Sigmoid colon (tissue), 7 donors: ENCODE results near the gene ARHGEF17. TPM values are rescaled to one million over a fixed set of nuclear protein-coding genes. Genes with fewer than 3 reads are reported as not detected.

Experiments used
- DNase-seq: peaks from one replicate; pipeline ENCODE4 v3.0.0-alpha.2; 2019
- H3K27ac ChIP-seq, 4 donors: fragments of 200-600 bp; sonication (generic); one replicate each; pipeline ENCODE4 v1.5.1; 2016 to 2019; ENCODE audit warnings: mild to moderate bottlenecking in 1 of 4
- H3K27me3 ChIP-seq, 3 donors: fragments of 200-600 bp; sonication (generic); one replicate each; pipeline ENCODE4 v1.5.1; 2019; ENCODE audit warnings: mild to moderate bottlenecking in 1 of 3
- H3K36me3 ChIP-seq, 4 donors: fragments of 200-600 bp; sonication (generic); one replicate each; pipeline ENCODE4 v1.5.1; 2016 to 2019
- H3K4me1 ChIP-seq, 4 donors: fragments of 200-600 bp; sonication (generic); one replicate each; pipeline ENCODE4 v1.5.1; 2017 to 2019
- H3K4me3 ChIP-seq, 4 donors: fragments of 200-600 bp; sonication (generic); one replicate each; pipeline ENCODE4 v1.5.1; 2017 to 2019; ENCODE audit warnings: mild to moderate bottlenecking in 2 of 4, moderate library complexity in 1 of 4
- H3K9me3 ChIP-seq, 4 donors: fragments of 200-600 bp in 3 of 4; sonication (generic) in 3 of 4; one replicate each; pipeline versions ENCODE4 v1.5.1 to v1.6.1; 2013 to 2019
- EP300 ChIP-seq, 4 donors: sonication (generic); formaldehyde crosslinking; IDR thresholded peaks; one replicate each; pipeline ENCODE4 v1.6.1; 2017; ENCODE audit warnings: antibody characterized with exemption in 4 of 4
- POLR2A ChIP-seq, 2 donors: fragments of 450-650 bp; IDR thresholded peaks; one replicate each; pipeline ENCODE4 v1.6.1; 2016; ENCODE audit warnings: antibody characterized with exemption in 2 of 2, mild to moderate bottlenecking in 2 of 2, moderate library complexity in 2 of 2
- POLR2AphosphoS5 ChIP-seq, 4 donors: sonication (generic); formaldehyde crosslinking; IDR thresholded peaks; one replicate each; pipeline ENCODE4 v1.6.1; 2017; ENCODE audit warnings: antibody characterized with exemption in 4 of 4
- WGBS, 2 donors: extraction: QIAGEN DNeasy Blood & Tissue Kit; methylation state at CpG; one replicate each; pipeline ENCODE4 v1.1.7; 2013; 5-methylcytosine and 5-hydroxymethylcytosine counted together
- intact Hi-C: fragments of 100-400 bp; cut with DNase I; formaldehyde crosslinking; loops from one replicate; pipeline ENCODE4 v1.15.1; 2023
- polyA plus RNA-seq, 3 donors: library from polyadenylated mRNA; stranded (reverse); fragments of 200-250 nt; gene quantifications; one replicate each; pipeline ENCODE4 v1.2.3, GENCODE V29; 2013
- total RNA-seq, 4 donors: library from RNA; depleted of rRNA; stranded (reverse); fragments of >200 nt; gene quantifications; one replicate each; pipeline ENCODE4 v1.1.0, GENCODE V29; 2016
- TF ChIP-seq, protein P1 (sequence below), 4 experiments: fragments of 450-650 bp in 3 of 4; fragments of 200-600 bp in 1 of 4; IDR thresholded peaks; one replicate each; pipeline ENCODE4 v1.5.1; 2016 to 2019; ENCODE audit warnings: antibody characterized with exemption in 4 of 4, mild to moderate bottlenecking in 3 of 4, moderate library complexity in 2 of 4
- donor health status: healthy with polysubstance abuse.
- donor health status: Bipolar disorder and iron deficiency.
- donor health status: healthy.

ARHGEF17 gene
- total and polyA plus RNA-seq, 7 donors: 1.8 to 104 (median 38.2) TPM

DNA sequence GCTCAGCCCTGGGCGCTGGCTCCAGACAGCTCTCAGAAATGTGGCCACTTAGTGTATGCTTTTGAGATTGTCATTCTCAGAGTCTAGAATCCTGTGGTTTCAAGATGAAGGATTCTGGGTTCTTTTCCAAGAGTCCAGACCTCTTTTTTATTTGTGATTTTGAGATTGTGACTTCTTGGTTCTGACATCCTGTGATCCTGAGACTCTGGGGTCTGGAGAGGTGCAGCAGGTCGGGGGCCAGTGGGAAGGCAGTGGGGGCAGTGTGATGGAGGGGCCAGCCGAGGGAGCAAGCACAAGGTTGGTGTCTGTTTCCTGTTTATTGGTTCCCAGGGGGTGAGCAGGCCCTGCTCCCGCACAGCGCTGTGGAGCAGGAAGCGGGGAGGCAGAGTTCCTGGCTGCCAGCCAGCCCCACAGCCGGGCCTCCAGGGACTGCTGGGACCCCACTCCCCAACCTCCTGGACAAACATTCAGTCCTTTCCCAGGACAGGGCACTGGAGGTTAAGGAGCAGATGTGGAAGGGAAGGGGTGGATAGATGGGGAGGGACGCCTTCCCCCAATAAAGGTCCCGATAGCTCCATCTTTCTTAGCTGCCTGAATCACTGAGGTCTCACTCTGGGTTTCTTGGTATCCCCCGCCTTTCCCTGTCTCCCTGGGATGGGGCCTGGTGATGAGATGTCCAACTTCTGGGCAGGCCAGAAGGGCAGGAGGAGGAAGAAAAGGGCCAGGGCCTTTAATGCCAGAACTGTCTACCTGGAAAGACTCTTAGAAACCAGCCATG is 13.7 kb downstream of the ARHGEF17 start:
- Histone ChIP-seq H3K4me1 (peaks cover 3 to 100% (median 100%) of the 10 kb centered on the region in 4 donors), H3K36me3 (no peaks in the 10 kb centered on the region), H3K4me3 (no peak overlapping the region), H3K27ac (peak overlapping the region; percentile 94 to 100 (median 98)), H3K27me3 (no peaks in the 10 kb centered on the region), H3K9me3 (no peaks in the 10 kb centered on the region)
- intact Hi-C loops: no loop called here
- TF ChIP-seq EP300 (IDR thresholded peaks at IDR 0.05) (no peak), POLR2AphosphoS5 (IDR thresholded peaks at IDR 0.05) (peak in 1 of 4 donors; percentile 7)
- WGBS, 2 donors: 36 to 67% methylated on average over 10 of the region's 10 CpGs
- peak; percentile 84 for DNase-seq

DNA sequence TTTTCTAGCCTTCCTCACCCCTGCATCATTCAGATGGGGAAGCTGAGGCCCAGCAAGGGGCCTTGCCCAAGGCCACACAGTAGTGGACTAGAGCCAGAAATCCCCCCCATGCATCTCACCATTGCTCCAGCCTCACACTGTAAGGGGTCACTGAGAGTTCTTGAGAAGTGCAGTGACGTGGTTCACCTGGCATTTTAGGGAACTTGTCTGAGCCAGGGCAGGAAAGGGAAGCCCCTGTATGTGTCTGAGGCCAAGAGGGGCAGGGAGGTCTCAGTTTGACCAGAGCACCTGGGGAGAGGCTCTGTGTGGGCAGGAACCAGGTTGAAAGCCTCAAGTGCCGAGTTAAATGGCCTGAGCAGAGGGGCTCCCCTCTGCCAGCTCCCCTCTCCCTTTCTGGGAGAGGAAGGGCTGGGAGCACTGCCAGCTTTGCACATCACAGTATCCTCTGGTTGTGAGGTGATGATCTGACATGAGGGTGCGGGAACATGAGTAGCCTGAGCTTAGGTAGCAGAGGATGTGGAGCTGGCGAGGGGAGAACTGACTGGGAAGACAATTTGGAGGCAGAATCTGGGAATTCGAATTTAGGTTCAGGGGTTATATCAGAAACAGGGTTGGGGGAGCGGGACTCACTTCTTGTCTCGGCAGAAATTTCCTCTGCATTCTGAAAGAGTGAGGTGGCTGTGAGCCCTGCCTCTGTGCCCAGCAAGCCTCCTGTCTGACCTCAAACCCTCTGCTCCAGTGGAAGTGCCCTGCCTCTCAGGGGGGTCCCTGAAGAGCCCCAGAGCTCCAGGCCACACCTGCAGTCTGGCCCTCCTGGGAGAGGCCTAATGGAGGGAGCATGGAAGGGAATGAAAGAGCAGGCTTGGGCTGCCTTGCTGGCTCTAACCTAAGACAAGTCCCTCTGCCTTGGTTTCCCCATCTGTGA is 14.6 kb downstream of the ARHGEF17 start:
- WGBS, 2 donors: 67 to 86% methylated on average over 7 of the region's 7 CpGs
- H3K27ac ChIP-seq: peak overlapping the region; percentile 94 to 100 (median 98)
- intact Hi-C loops: no loop called here
- no peaks in the 10 kb centered on the region for H3K36me3 ChIP-seq
- H3K9me3 ChIP-seq: no peaks in the 10 kb centered on the region
- DNase-seq: peak; percentile 72
- TF ChIP-seq, protein P1, sequence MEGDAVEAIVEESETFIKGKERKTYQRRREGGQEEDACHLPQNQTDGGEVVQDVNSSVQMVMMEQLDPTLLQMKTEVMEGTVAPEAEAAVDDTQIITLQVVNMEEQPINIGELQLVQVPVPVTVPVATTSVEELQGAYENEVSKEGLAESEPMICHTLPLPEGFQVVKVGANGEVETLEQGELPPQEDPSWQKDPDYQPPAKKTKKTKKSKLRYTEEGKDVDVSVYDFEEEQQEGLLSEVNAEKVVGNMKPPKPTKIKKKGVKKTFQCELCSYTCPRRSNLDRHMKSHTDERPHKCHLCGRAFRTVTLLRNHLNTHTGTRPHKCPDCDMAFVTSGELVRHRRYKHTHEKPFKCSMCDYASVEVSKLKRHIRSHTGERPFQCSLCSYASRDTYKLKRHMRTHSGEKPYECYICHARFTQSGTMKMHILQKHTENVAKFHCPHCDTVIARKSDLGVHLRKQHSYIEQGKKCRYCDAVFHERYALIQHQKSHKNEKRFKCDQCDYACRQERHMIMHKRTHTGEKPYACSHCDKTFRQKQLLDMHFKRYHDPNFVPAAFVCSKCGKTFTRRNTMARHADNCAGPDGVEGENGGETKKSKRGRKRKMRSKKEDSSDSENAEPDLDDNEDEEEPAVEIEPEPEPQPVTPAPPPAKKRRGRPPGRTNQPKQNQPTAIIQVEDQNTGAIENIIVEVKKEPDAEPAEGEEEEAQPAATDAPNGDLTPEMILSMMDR (IDR thresholded peaks at IDR 0.05): no peak
- TF ChIP-seq POLR2A (IDR thresholded peaks at IDR 0.05) (no peak), POLR2AphosphoS5 (IDR thresholded peaks at IDR 0.05) (no peak), EP300 (IDR thresholded peaks at IDR 0.05) (no peak)
- peaks cover 3 to 100% (median 100%) of the 10 kb centered on the region in 4 donors for H3K4me1 ChIP-seq
- no peak overlapping the region for H3K4me3 ChIP-seq
- no peaks in the 10 kb centered on the region for H3K27me3 ChIP-seq

DNA sequence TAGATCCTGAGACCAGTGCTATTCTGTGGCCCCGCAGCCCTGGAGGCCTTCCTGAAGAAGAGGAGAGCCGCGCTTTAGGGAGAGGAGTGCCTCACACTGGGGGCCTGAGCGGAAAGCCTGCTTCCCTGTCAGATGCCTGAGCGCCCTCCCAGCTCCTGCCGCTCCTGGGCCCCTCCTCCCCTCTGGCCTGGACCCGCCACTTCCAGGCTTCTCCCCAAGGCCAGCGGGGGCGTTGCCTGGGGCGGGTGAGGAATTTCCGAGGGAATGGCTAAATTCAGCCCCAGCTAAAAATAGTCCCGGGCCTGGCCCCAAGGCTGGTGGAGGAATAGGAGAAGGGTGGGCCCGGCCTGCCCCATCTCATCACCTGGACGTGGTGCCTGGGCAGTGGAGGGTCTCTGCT is 15.4 kb downstream of the ARHGEF17 start:
- H3K4me1 ChIP-seq: peaks cover 3 to 100% (median 100%) of the 10 kb centered on the region in 4 donors
- peak in 3 of 4 donors; percentile 15 to 53 (median 24) for TF ChIP-seq POLR2AphosphoS5 (IDR thresholded peaks at IDR 0.05)
- TF ChIP-seq POLR2A (IDR thresholded peaks at IDR 0.05): no peak
- no peak for TF ChIP-seq EP300 (IDR thresholded peaks at IDR 0.05)
- TF ChIP-seq, protein P1 (IDR thresholded peaks at IDR 0.05): no peak
- whole genome bisulfite sequencing, 2 donors: 59 to 69% methylated on average over 14 of the region's 14 CpGs
- peak overlapping the region in 1 of 4 donors; percentile 4 for H3K4me3 ChIP-seq
- no peaks in the 10 kb centered on the region for H3K9me3 ChIP-seq
- intact Hi-C loops: no loop called here
- peak; percentile 94 for DNase-seq
- H3K27ac ChIP-seq: peak overlapping the region; percentile 94 to 100 (median 98)
- H3K27me3 ChIP-seq: no peaks in the 10 kb centered on the region
- no peaks in the 10 kb centered on the region for H3K36me3 ChIP-seq

DNA sequence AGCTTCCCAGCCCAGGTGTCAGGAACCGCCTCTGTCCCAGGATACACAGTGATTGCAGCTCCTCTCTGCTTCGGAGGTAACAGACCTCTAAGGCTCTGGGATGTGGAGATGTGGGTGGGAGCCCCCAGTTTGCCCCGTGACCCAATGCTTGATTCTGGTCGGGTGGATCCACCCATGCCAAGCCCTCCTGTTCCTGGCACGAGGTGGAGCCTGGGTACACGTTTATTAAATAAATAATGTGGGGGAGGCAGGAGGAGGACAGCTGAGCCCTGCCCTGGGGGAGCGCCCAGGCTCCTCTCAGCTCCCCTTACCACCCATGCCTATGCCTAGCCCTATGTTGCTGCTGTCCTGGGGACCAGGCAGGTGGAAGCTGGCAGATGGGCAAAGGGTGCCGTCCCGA is 16.0 kb downstream of the ARHGEF17 start:
- Histone ChIP-seq H3K27me3 (no peaks in the 10 kb centered on the region), H3K4me3 (no peak overlapping the region), H3K36me3 (no peaks in the 10 kb centered on the region), H3K9me3 (no peaks in the 10 kb centered on the region), H3K27ac (peak overlapping the region; percentile 94 to 100 (median 98)), H3K4me1 (peaks cover 0 to 100% (median 97%) of the 10 kb centered on the region in 4 donors)
- TF ChIP-seq POLR2AphosphoS5 (IDR thresholded peaks at IDR 0.05) (no peak), POLR2A (IDR thresholded peaks at IDR 0.05) (no peak), EP300 (IDR thresholded peaks at IDR 0.05) (no peak)
- TF ChIP-seq, protein P1 (IDR thresholded peaks at IDR 0.05): no peak
- peak; percentile 69 for DNase-seq
- intact Hi-C loops: no loop called here
- 68% methylated on average over 9 of the region's 9 CpGs for WGBS, 2 donors

DNA sequence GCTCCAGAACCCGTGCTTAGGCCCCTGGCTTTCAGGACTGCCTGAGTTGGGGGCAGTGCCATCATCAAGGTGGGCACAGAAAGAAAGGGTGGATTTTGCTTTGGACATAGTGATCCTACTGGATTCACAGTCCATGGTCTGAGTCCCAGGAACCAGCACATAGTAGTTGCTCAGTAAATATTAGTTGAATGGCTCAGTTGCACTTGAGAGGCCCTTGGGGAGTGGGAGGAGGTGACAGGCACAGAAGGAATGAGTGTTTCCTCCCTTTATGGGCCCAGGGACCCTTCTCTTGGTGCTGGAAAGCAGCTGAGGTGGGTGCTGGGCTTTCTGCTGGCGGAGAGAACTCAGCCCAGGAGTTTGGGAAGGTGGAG is 16.6 kb downstream of the ARHGEF17 start:
- Histone ChIP-seq H3K27ac (peak overlapping the region; percentile 94 to 100 (median 98)), H3K4me3 (no peak overlapping the region), H3K36me3 (no peaks in the 10 kb centered on the region), H3K4me1 (peaks cover 0 to 98% (median 95%) of the 10 kb centered on the region in 4 donors), H3K9me3 (no peaks in the 10 kb centered on the region), H3K27me3 (no peaks in the 10 kb centered on the region)
- intact Hi-C loops: no loop called here
- no peak for TF ChIP-seq EP300 (IDR thresholded peaks at IDR 0.05)
- TF ChIP-seq POLR2A (IDR thresholded peaks at IDR 0.05): no peak
- no peak for TF ChIP-seq POLR2AphosphoS5 (IDR thresholded peaks at IDR 0.05)
- TF ChIP-seq, protein P1 (IDR thresholded peaks at IDR 0.05): no peak
- 84 to 93% methylated on average over 2 of the region's 2 CpGs for WGBS, 2 donors
- no peak for DNase-seq
